Hematopoietic multipotent progenitor cell treated with erythropoietin and hydrocortisone succinate and interleukin-3 and kit ligand, for 4 days (in vitro differentiated cells): Measurements from ENCODE around the gene ZMYM4.
"Not testable (repeated sequence)": the region's sequence is repeated elsewhere in the genome, so short reads cannot be mapped to it uniquely, and the experiment has no call there.

Source experiments
- DNase-seq: peaks from one replicate; pipeline ENCODE4 v3.0.0-alpha.2; 2015

ZMYM4 gene

DNA sequence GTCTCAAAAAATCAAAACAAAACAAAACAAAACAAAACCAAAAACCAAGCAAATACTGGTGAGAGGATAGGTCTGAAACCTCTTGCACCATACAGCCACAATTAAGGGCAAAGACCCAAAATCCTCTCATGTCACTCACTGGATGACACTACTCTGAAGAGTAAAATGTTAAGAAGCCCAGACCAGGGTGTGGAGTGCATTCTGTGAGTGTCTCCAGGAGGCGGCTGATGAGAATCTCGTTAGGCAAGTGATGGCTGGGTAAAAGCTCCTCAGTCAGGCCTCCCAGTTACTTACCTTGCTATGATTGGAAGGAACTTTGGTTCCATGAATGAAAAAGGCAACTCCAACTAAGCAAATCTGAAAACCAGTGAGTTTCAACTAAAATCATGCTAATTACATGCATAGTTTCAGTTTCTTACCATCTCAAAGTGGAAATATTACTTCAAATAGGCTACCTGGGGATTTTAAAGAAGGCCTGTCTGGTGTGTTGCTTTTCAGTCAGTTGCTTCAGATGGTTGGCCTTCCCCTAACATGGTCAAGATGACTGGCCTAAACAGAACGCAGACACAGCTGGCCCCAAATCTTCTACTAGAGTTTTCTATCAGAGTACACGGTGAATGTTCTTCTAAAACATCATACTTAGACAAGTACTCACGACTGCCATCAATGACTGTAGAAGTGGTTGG, 193.6 kb downstream of the ZMYM4 start:
- no peak for DNase-seq

DNA sequence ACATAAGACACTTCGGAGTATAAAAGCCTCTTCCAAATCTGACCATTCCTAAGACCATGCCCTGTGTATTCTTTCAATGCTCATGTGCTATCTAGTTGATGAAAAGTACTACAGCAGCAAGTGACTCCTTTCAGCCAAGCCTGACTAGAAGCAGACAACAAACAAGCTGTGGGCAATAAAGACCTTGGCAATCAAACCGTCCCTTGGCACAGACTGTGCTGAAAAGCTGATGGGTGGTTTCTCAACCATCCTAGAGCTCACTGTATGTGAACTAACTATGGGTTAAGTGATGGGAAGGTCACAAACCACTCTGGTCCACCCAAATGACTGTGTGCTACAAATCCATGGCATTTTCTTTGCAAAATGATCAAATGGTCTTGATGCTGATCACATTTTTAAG, 194.7 kb downstream of the ZMYM4 start:
- DNase-seq = no peak

DNA sequence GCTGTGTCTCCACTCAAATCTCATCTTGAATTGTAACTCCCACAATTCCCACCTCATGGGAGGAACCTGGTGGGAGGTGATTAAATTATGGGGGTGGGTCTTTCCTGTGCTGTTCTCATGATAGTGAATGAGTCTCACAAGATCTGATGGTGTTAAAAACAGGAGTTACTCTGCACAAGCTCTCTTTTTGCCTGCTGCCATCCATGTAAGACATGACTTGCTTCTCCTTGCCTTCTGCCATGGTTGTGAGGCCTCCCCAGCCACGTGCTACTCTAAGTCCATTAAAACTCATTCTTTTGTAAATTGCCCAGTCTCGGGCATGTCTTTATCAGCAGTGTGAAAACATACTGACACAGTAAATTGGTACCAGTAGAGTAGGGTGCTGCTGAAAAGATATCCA, 195.2 kb downstream of the ZMYM4 start:
- DNase-seq = not testable (repeated sequence)

DNA sequence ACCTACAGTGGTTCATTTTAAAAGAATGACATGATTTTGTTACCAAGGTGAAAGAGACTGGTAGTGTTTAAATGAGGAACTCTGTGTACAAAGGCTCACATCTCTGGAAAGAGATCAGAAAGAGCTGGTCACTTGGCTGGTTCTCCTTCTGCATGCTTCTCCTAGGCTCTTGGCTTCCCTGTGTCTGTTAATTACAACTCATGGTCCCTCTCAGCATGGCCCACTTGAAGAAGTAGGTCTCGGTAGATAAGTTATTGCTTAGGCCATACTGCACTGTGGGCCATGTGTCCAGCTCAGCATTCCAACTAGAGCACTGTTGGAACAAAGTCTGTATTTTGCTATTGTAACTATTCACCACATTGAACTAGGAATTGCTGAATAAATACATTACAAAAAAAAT, 197.6 kb downstream of the ZMYM4 start:
- DNase-seq = no peak

DNA sequence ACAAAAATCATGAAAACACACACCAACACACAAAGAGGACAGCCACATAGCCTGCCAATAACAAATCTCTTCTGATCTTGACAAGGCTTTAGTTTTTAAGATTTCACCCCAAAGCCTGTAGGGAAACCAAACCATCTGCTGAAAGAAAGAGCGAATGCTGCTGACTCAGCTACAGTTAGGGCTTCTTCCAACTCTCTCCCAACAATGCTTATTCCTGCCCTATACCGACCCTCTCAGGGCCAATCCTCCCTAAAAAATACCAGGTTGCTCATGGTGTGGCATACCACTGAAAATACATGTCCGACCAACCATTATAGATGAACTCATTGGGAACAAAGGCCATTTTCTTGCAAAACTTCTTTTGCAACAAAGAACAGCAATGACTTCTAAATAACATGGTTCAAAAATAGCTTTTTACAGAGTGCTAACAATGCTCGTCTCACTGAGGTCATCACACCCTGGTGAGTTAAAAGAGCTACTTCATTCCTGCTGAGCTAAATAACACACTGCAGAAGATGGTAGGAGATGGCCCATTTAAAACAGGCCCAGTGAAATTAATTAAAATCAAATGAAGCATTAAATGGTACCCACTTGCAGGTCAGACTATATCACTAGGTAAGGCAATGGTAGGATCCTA, 202.6 kb downstream of the ZMYM4 start:
- DNase-seq = no peak
